Liver (tissue), 9 donors: Measurements from ENCODE around the gene CA5A. TPM values are rescaled to one million over a fixed set of nuclear protein-coding genes. Genes with fewer than 3 reads are reported as not detected.

ENCODE experiments used
- DNase-seq: peaks from one replicate; pipeline ENCODE4 v3.0.0-alpha.2; 2017; ENCODE audit warnings: low spot score
- H3K27ac ChIP-seq, 2 donors: one replicate each; pipeline ENCODE4 v1.7.0; 2013; ENCODE audit warnings: inconsistent platforms in 2 of 2, low read length in 2 of 2, control low read depth in 1 of 2, low read depth in 1 of 2, mild to moderate bottlenecking in 1 of 2
- H3K27me3 ChIP-seq, 4 donors: one replicate each; pipeline versions ENCODE4 v1.6.1 to v1.7.0; 2013; ENCODE audit warnings: low read length in 3 of 4, inconsistent platforms in 1 of 4, mild to moderate bottlenecking in 1 of 4, moderate library complexity in 1 of 4; ENCODE audit not compliant: control insufficient read depth in 4 of 4, insufficient read depth in 4 of 4
- H3K36me3 ChIP-seq, 4 donors: one replicate each; pipeline versions ENCODE4 v1.6.1 to v1.7.0; 2013; ENCODE audit warnings: low read length in 3 of 4, mild to moderate bottlenecking in 3 of 4, low read depth in 1 of 4, moderate library complexity in 1 of 4; ENCODE audit not compliant: control insufficient read depth in 4 of 4, insufficient read depth in 3 of 4
- H3K4me1 ChIP-seq, 4 donors: one replicate each; pipeline versions ENCODE4 v1.6.1 to v1.7.0; 2013; ENCODE audit warnings: low read length in 3 of 4, mild to moderate bottlenecking in 3 of 4, moderate library complexity in 1 of 4; ENCODE audit not compliant: control insufficient read depth in 4 of 4, insufficient read depth in 4 of 4
- H3K4me3 ChIP-seq, 3 donors: one replicate each; pipeline versions ENCODE4 v1.6.1 to v1.7.0; 2013; ENCODE audit warnings: low read length in 3 of 3, control low read depth in 1 of 3, low read depth in 1 of 3, mild to moderate bottlenecking in 1 of 3
- H3K9ac ChIP-seq, 2 donors: one replicate each; pipeline ENCODE4 v1.7.0; 2013; ENCODE audit warnings: low read length in 2 of 2, mild to moderate bottlenecking in 2 of 2, moderate library complexity in 2 of 2, control low read depth in 1 of 2, low read depth in 1 of 2
- H3K9me3 ChIP-seq, 4 donors: one replicate each; pipeline versions ENCODE4 v1.6.1 to v1.7.0; 2013; ENCODE audit warnings: low read length in 3 of 4; ENCODE audit not compliant: control insufficient read depth in 4 of 4
- ATF3 ChIP-seq: IDR thresholded peaks from 2 replicates; pipeline ENCODE4 v1.6.1; 2016; ENCODE audit warnings: antibody characterized with exemption
- CTCF ChIP-seq: fragments of 150-350 bp; IDR thresholded peaks from 2 replicates; pipeline ENCODE4 v1.5.1; 2017; ENCODE audit warnings: improper control_type of control experiment, low read depth, low read length; ENCODE audit not compliant: missing input control
- EGR1 ChIP-seq, 2 donors: IDR thresholded peaks; 2 replicates each; pipeline ENCODE4 v1.6.1; 2016 to 2018; ENCODE audit warnings: antibody characterized with exemption in 2 of 2, low read depth in 2 of 2
- FOXA1 ChIP-seq: IDR thresholded peaks from 2 replicates; pipeline ENCODE4 v1.6.1; 2016; ENCODE audit warnings: antibody characterized with exemption
- FOXA2 ChIP-seq: IDR thresholded peaks from 2 replicates; pipeline ENCODE4 v1.6.1; 2016; ENCODE audit warnings: antibody characterized with exemption
- GABPA ChIP-seq, 2 donors: IDR thresholded peaks in 1 of 2; conservative IDR thresholded peaks in 1 of 2; 2 replicates each; pipeline ENCODE4 v1.6.1; 2016; ENCODE audit warnings: antibody characterized with exemption in 2 of 2, mild to moderate bottlenecking in 1 of 2, moderate library complexity in 1 of 2
- HNF4A ChIP-seq, 2 donors: conservative IDR thresholded peaks; 2 replicates each; pipeline ENCODE4 v1.6.1; 2016; ENCODE audit warnings: antibody characterized with exemption in 2 of 2, mild to moderate bottlenecking in 2 of 2
- HNF4G ChIP-seq: IDR thresholded peaks from 2 replicates; pipeline ENCODE4 v1.6.1; 2016; ENCODE audit warnings: antibody characterized with exemption
- JUND ChIP-seq, 2 donors: IDR thresholded peaks; 2 replicates each; pipeline ENCODE4 v1.6.1; 2016; ENCODE audit warnings: antibody characterized with exemption in 2 of 2
- MAX ChIP-seq: IDR thresholded peaks from 2 replicates; pipeline ENCODE4 v1.6.1; 2016; ENCODE audit warnings: antibody characterized with exemption
- NR2F2 ChIP-seq: IDR thresholded peaks from 2 replicates; pipeline ENCODE4 v1.6.1; 2016; ENCODE audit warnings: antibody characterized with exemption
- RAD21 ChIP-seq, 2 donors: IDR thresholded peaks; 2 replicates each; pipeline ENCODE4 v1.6.1; 2016; ENCODE audit warnings: antibody characterized with exemption in 2 of 2, mild to moderate bottlenecking in 2 of 2
- REST ChIP-seq: IDR thresholded peaks from 2 replicates; pipeline ENCODE4 v1.6.1; 2016; ENCODE audit warnings: antibody characterized with exemption, mild to moderate bottlenecking
- RXRA ChIP-seq, 2 donors: IDR thresholded peaks; 2 replicates each; pipeline ENCODE4 v1.6.1; 2017 to 2018; ENCODE audit warnings: antibody characterized with exemption in 2 of 2, mild to moderate bottlenecking in 1 of 2
- SP1 ChIP-seq: IDR thresholded peaks from 2 replicates; pipeline ENCODE4 v1.6.1; 2018; ENCODE audit warnings: antibody characterized with exemption, mild to moderate bottlenecking
- TAF1 ChIP-seq: conservative IDR thresholded peaks from 2 replicates; pipeline ENCODE4 v1.6.1; 2016; ENCODE audit warnings: antibody characterized with exemption, mild to moderate bottlenecking
- YY1 ChIP-seq: IDR thresholded peaks from 2 replicates; pipeline ENCODE4 v1.6.1; 2016; ENCODE audit warnings: antibody characterized with exemption, mild to moderate bottlenecking
- ZBTB33 ChIP-seq: IDR thresholded peaks from 2 replicates; pipeline ENCODE4 v1.6.1; 2016; ENCODE audit warnings: antibody characterized with exemption
- WGBS: extraction: QIAGEN DNeasy Blood & Tissue Kit; methylation state at CpG from one replicate; pipeline ENCODE4 v1.1.7; 2013; 5-methylcytosine and 5-hydroxymethylcytosine counted together
- polyA plus RNA-seq, 2 donors: library from polyadenylated mRNA; stranded (reverse) in 1 of 2; unstranded in 1 of 2; fragments of 200-250 nt in 1 of 2; fragments of >200 nt in 1 of 2; fragmentation: Nextera tagmentation in 1 of 2; extraction: Ambion mirVana in 1 of 2; gene quantifications; one replicate each; pipeline versions ENCODE4 v1.2.1 to v1.2.3, GENCODE V29; 2013 to 2015
- total RNA-seq, 2 donors: library from RNA; depleted of rRNA; stranded (reverse); fragments of >200 nt; gene quantifications; one replicate each; pipeline ENCODE4 v1.2.3, GENCODE V29; 2014
- donor health status: healthy.
- donor health status: healthy.
- donor health status: healthy.
- donor health status: healthy.
- donor health status: healthy.

CA5A gene
- total and polyA plus RNA-seq, 4 donors: 12.3 to 66.8 (median 33.6) TPM

- no peak for TF ChIP-seq NR2F2
- TF ChIP-seq MAX: no peak
- no peak for TF ChIP-seq EGR1 (IDR thresholded peaks at IDR 0.05; ENCODE audit: low read depth in 2 of 2)
- peak; percentile 74 to 96 for TF ChIP-seq RXRA (IDR thresholded peaks at IDR 0.05)
- peak in 1 of 2 donors; percentile 16 for TF ChIP-seq RAD21 (IDR thresholded peaks at IDR 0.05)
- peak; percentile 52 for TF ChIP-seq SP1
- Histone ChIP-seq H3K9ac (peak overlapping the region; percentile 19 to 33), H3K9me3 (no peaks in the 10 kb centered on the region), H3K36me3 (peaks cover 0 to 2% (median 0%) of the 10 kb centered on the region in 4 donors), H3K27ac (peak overlapping the region; percentile 75 to 94), H3K27me3 (no peaks in the 10 kb centered on the region), H3K4me3 (peak overlapping the region in 1 of 3 donors; percentile 8), H3K4me1 (peaks cover 20 to 93% (median 81%) of the 10 kb centered on the region in 4 donors)
- no peak for DNase-seq
- WGBS: 44% methylated on average over 31 of the region's 31 CpGs
Measured at GRCh38 chr16:87845807-87846619, 90.3 kb downstream of the CA5A start.

GRCh38 chr16:87845213-87845612 lies 91.1 kb downstream of the CA5A start:
- no peaks in the 10 kb centered on the region for H3K9me3 ChIP-seq
- H3K27me3 ChIP-seq: no peaks in the 10 kb centered on the region
- peaks cover 0 to 2% (median 0%) of the 10 kb centered on the region in 4 donors for H3K36me3 ChIP-seq
- peak overlapping the region in 1 of 3 donors; percentile 55 for H3K4me3 ChIP-seq
- no peak for DNase-seq
- peak overlapping the region; percentile 19 to 57 for H3K9ac ChIP-seq
- 51% methylated on average over 13 of the region's 13 CpGs for WGBS
- H3K4me1 ChIP-seq: peaks cover 26 to 93% (median 82%) of the 10 kb centered on the region in 4 donors
- peak overlapping the region; percentile 75 to 94 for H3K27ac ChIP-seq
- peak; percentile 87 to 97 for TF ChIP-seq HNF4A (conservative IDR thresholded peaks at IDR 0.05)
- peak; percentile 61 for TF ChIP-seq REST
- TF ChIP-seq GABPA (IDR thresholded peaks at IDR 0.05 in 1 of 2, conservative IDR thresholded peaks at IDR 0.05 in 1 of 2): no peak
- TF ChIP-seq ATF3: no peak
- TF ChIP-seq FOXA2: no peak
- TF ChIP-seq EGR1 (IDR thresholded peaks at IDR 0.05; ENCODE audit: low read depth in 2 of 2): no peak
- no peak for TF ChIP-seq TAF1
- TF ChIP-seq HNF4G: peak; percentile 55
- no peak for TF ChIP-seq RAD21 (IDR thresholded peaks at IDR 0.05)
- peak in 1 of 2 donors; percentile 73 for TF ChIP-seq RXRA (IDR thresholded peaks at IDR 0.05)
- TF ChIP-seq YY1: peak; percentile 60
- no peak for TF ChIP-seq JUND (IDR thresholded peaks at IDR 0.05)
- peak; percentile 16 for TF ChIP-seq SP1
- TF ChIP-seq FOXA1: peak; percentile 16
- TF ChIP-seq CTCF: no peak
- no peak for TF ChIP-seq NR2F2
- peak; percentile 79 for TF ChIP-seq MAX
- peak; percentile 49 for TF ChIP-seq ZBTB33
